Endothelial cell of umbilical vein (primary cell): ENCODE data around the gene PDE1A. TPM values are rescaled to one million over a fixed set of nuclear protein-coding genes. Genes with fewer than 3 reads are reported as not detected.

Experiments used
- BruUV-seq: library from RNA; stranded (reverse); fragments of 400-500 nt; replicated peaks from 2 replicates; lab custom pipeline; 2021; lab: Mats Ljungman, UMichigan
- CTCF ChIA-PET: fragments of 300-600, 350-600 bp; sonication (Branson Sonifier 250); formaldehyde crosslinking; loops from one replicate; lab custom pipeline; 2021; ENCODE audit warnings: antibody characterized with exemption, inconsistent platforms; lab: Charles Lee
- POLR2A ChIA-PET: fragments of 300-600, 350-600 bp; sonication (Branson Sonifier 250); formaldehyde crosslinking; loops from one replicate; lab custom pipeline; 2021; ENCODE audit warnings: antibody characterized with exemption, inconsistent platforms; lab: Charles Lee
- DNase-seq: peaks from one replicate; pipeline ENCODE4 v3.0.0-alpha.2; 2011; ENCODE audit warnings: low read depth, low spot score
- FAIRE-seq: peaks from 2 replicates; lab custom pipeline; 2011; peaks lifted over from hg19 to GRCh38; lab: Jason Lieb, UNC
- H2AFZ ChIP-seq: 2 replicates; pipeline ENCODE4 v1.6.0; 2012; ENCODE audit warnings: low read depth, low read length, control low read depth, inconsistent platforms
- H3K27ac ChIP-seq: 2 replicates; pipeline ENCODE4 v1.5.1; 2011; ENCODE audit warnings: low read depth, mild to moderate bottlenecking, control low read depth, low read length, moderate library complexity; ENCODE audit not compliant: insufficient read depth
- H3K27me3 ChIP-seq, 2 experiments: 2 replicates each; pipeline versions ENCODE4 v1.6.0 to v1.6.1; 2011; ENCODE audit warnings: low read length in 2 of 2, mixed read lengths in 1 of 2; ENCODE audit not compliant: control insufficient read depth in 2 of 2, insufficient read depth in 2 of 2
- H3K36me3 ChIP-seq, 2 experiments: 2 replicates in 1 of 2; 3 replicates in 1 of 2; pipeline ENCODE4 v1.5.1; 2011; ENCODE audit warnings: low read length in 2 of 2, mild to moderate bottlenecking in 1 of 2, moderate library complexity in 1 of 2; ENCODE audit not compliant: control insufficient read depth in 2 of 2, insufficient read depth in 2 of 2; ENCODE audit errors: extremely low read depth in 1 of 2
- H3K4me1 ChIP-seq: 3 replicates; pipeline ENCODE4 v1.5.1; 2011; ENCODE audit warnings: mild to moderate bottlenecking, low read length; ENCODE audit not compliant: control insufficient read depth, insufficient read depth; ENCODE audit errors: extremely low read depth
- H3K4me2 ChIP-seq: 2 replicates; pipeline ENCODE4 v1.6.1; 2011; ENCODE audit warnings: low read length, control low read depth, mixed read lengths; ENCODE audit not compliant: insufficient read depth
- H3K4me3 ChIP-seq, 3 experiments: fragments of 200-600 bp in 1 of 3; sonication (generic), shearing (Covaris generic) in 1 of 3; replicated peaks in 1 of 3; 2 replicates each; pipeline ENCODE4 v1.5.1; 2011 to 2016; ENCODE audit warnings: control low read depth in 3 of 3, low read length in 3 of 3, mild to moderate bottlenecking in 2 of 3, inconsistent platforms in 1 of 3, low read depth in 1 of 3, moderate library complexity in 1 of 3; ENCODE audit not compliant: insufficient read depth in 1 of 3
- H3K79me2 ChIP-seq: 2 replicates; pipeline ENCODE4 v1.6.0; 2012; ENCODE audit warnings: low read length, inconsistent platforms; ENCODE audit not compliant: control insufficient read depth, insufficient read depth
- H3K9ac ChIP-seq: replicated peaks from 2 replicates; pipeline ENCODE3; 2011; ENCODE audit warnings: low read length, control low read depth; ENCODE audit not compliant: insufficient read depth; ENCODE audit errors: extremely low read depth
- H3K9me1 ChIP-seq: replicated peaks from 3 replicates; pipeline ENCODE4 v1.6.0; 2011; ENCODE audit warnings: mild to moderate bottlenecking, low read length; ENCODE audit not compliant: control insufficient read depth, insufficient read depth; ENCODE audit errors: extremely low read depth
- H3K9me3 ChIP-seq: replicated peaks from 2 replicates; pipeline ENCODE4 v1.5.1; 2012; ENCODE audit warnings: low read length, inconsistent platforms; ENCODE audit not compliant: control insufficient read depth, insufficient read depth
- H4K20me1 ChIP-seq: replicated peaks from 2 replicates; pipeline ENCODE3; 2011; ENCODE audit warnings: mild to moderate bottlenecking, low read length; ENCODE audit not compliant: control insufficient read depth, insufficient read depth; ENCODE audit errors: extremely low read depth
- CTCF ChIP-seq, 2 donors: IDR thresholded peaks; 1 replicate in 1 of 2; 2 replicates in 1 of 2; pipeline ENCODE4 v1.5.1; 2011; ENCODE audit warnings: low read length in 2 of 2, mild to moderate bottlenecking in 2 of 2, moderate library complexity in 2 of 2, control low read depth in 1 of 2, inconsistent platforms in 1 of 2, low read depth in 1 of 2; ENCODE audit not compliant: insufficient read depth in 1 of 2; ENCODE audit errors: extremely low read depth in 1 of 2
- EZH2 ChIP-seq: IDR thresholded peaks from 2 replicates; pipeline ENCODE4 v1.6.1; 2012; ENCODE audit warnings: borderline replicate concordance, low read depth, mild to moderate bottlenecking, moderate library complexity, low read length, inconsistent platforms; ENCODE audit not compliant: severe bottlenecking
- FOS ChIP-seq: IDR thresholded peaks from 2 replicates; pipeline ENCODE4 v1.6.1; 2011; ENCODE audit warnings: mild to moderate bottlenecking, low read length, moderate library complexity, borderline replicate concordance; ENCODE audit not compliant: insufficient read depth
- GATA2 ChIP-seq: IDR thresholded peaks from 2 replicates; pipeline ENCODE4 v1.7.0; 2011; ENCODE audit warnings: low read depth, mild to moderate bottlenecking, moderate library complexity, mixed read lengths, low read length; ENCODE audit not compliant: insufficient read length, insufficient read depth
- JUN ChIP-seq: IDR thresholded peaks from 2 replicates; pipeline ENCODE4 v1.6.1; 2011; ENCODE audit warnings: borderline replicate concordance, low read depth; ENCODE audit not compliant: insufficient read length, insufficient read depth
- MAX ChIP-seq: IDR thresholded peaks from 2 replicates; pipeline ENCODE4 v1.6.1; 2011; ENCODE audit not compliant: insufficient read depth, insufficient read length
- MYC ChIP-seq: IDR thresholded peaks from one replicate; pipeline ENCODE4 v1.6.1; 2011; ENCODE audit warnings: mild to moderate bottlenecking, low read depth, low read length
- POLR2A ChIP-seq: IDR thresholded peaks from 2 replicates; pipeline ENCODE4 v1.6.1; 2012; ENCODE audit warnings: low read depth, mild to moderate bottlenecking, control low read depth, low read length
- POLR2AphosphoS5 ChIP-seq: IDR thresholded peaks from 2 replicates; pipeline ENCODE4 v1.6.1; 2012; ENCODE audit warnings: low read depth, mild to moderate bottlenecking, control low read depth, low read length, moderate library complexity; ENCODE audit not compliant: insufficient read depth
- dilution Hi-C: fragments of 300-500 bp; cut with MboI; formaldehyde crosslinking; loops from one replicate; pipeline ENCODE4 v1.15.0; 2019; ENCODE audit warnings: low sequenced_read_pairs; ENCODE audit not compliant: extremely low pct_ligation_motif_present
- intact Hi-C: fragments of 100-400 bp; cut with micrococcal nuclease; formaldehyde crosslinking; loops from one replicate; pipeline ENCODE4 v1.10.0; 2022
- polyA plus RNA-seq, 4 experiments: library from polyadenylated mRNA; depleted of rRNA in 3 of 4; stranded (reverse) in 3 of 4; unstranded in 1 of 4; fragments of >200 nt; gene quantifications; 2 replicates each; pipeline versions ENCODE4 v1.2.1 to v1.2.3, GENCODE V29; 2011 to 2012; ENCODE audit warnings: missing spikeins in 1 of 4
- total RNA-seq: library from RNA; stranded (reverse); gene quantifications from 2 replicates; pipeline ENCODE4 v1.2.3, GENCODE V29; 2021

The PDE1A gene
- total and polyA plus RNA-seq, 2 donors (not counting 3 experiments of a cell fraction or from before 2014, with no cell fraction given), result 0.43 to 0.49 TPM

GRCh38 chr2:182226807-182227206, 200.0 kb downstream of the PDE1A start:
- no peak overlapping the region for H2AFZ ChIP-seq
- intact Hi-C loops, result no loop called here
- H4K20me1 ChIP-seq, result no peaks in the 10 kb centered on the region
- no TSS peak for BruUV-seq
- DNase-seq, result no peak
- no peaks in the 10 kb centered on the region for H3K27me3 ChIP-seq
- peaks cover 9% of the 10 kb centered on the region for H3K4me1 ChIP-seq
- H3K36me3 ChIP-seq, result no peaks in the 10 kb centered on the region
- no peak overlapping the region for H3K4me2 ChIP-seq
- H3K27ac ChIP-seq, result no peak overlapping the region
- CTCF ChIA-PET, result interaction anchor here (1.8 kb wide), 1 partner anchor 40 kb away, joined by 4 read pairs; no protein-coding TSS in a partner anchor
- H3K79me2 ChIP-seq, result no peaks in the 10 kb centered on the region
- no peak for TF ChIP-seq JUN
- no peak for TF ChIP-seq MYC
- no peak for TF ChIP-seq GATA2
- no peak for TF ChIP-seq EZH2
- TF ChIP-seq FOS, result no peak
- no peak overlapping the region for H3K9ac ChIP-seq
- no peaks in the 10 kb centered on the region for H3K9me1 ChIP-seq
- POLR2A ChIA-PET, result interaction anchor here (0.5 kb wide), 1 partner anchor 151 kb away, joined by 3 read pairs; no protein-coding TSS in a partner anchor
- no peaks in the 10 kb centered on the region for H3K9me3 ChIP-seq
- no peak overlapping the region for H3K4me3 ChIP-seq
- no peak for FAIRE-seq
- dilution Hi-C loops, result no loop called here

- no peak overlapping the region for H3K9ac ChIP-seq
- no peak overlapping the region for H2AFZ ChIP-seq
- no peaks in the 10 kb centered on the region for H3K9me1 ChIP-seq
- FAIRE-seq (no peak), DNase-seq (no peak)
- dilution Hi-C loops (no loop called here), intact Hi-C loops (no loop called here)
- no peaks in the 10 kb centered on the region for H4K20me1 ChIP-seq
- H3K27me3 ChIP-seq, result no peaks in the 10 kb centered on the region
- CTCF ChIA-PET, result no interaction called here
- H3K79me2 ChIP-seq, result no peaks in the 10 kb centered on the region
- TF ChIP-seq POLR2AphosphoS5, result no peak
- no peak for TF ChIP-seq MAX
- no peak for TF ChIP-seq POLR2A
- TF ChIP-seq GATA2, result no peak
- no peak for TF ChIP-seq CTCF (IDR thresholded peaks at IDR 0.05; ENCODE audit: extremely low read depth in 1 of 2, insufficient read depth in 1 of 2, low read depth in 1 of 2, low read length in 2 of 2)
- no TSS peak for BruUV-seq
- H3K4me1 ChIP-seq, result peaks cover 5% of the 10 kb centered on the region
- H3K4me2 ChIP-seq, result no peak overlapping the region
- no peak overlapping the region for H3K27ac ChIP-seq
- POLR2A ChIA-PET, result no interaction called here
- no peaks in the 10 kb centered on the region for H3K9me3 ChIP-seq
- no peaks in the 10 kb centered on the region for H3K36me3 ChIP-seq
- no peak overlapping the region for H3K4me3 ChIP-seq
Measured at GRCh38 chr2:182224669-182225068, 202.2 kb downstream of the PDE1A start.
